CD4-positive, alpha-beta T cell treated with Interleukin-2 at 100 ng/mL for 4 hours (primary cell): ENCODE data around the gene PDXDC1.
"Not testable (repeated sequence)": the region's sequence is repeated elsewhere in the genome, so short reads cannot be mapped to it uniquely, and the experiment has no call there.

ENCODE experiments used
- DNase-seq: peaks from one replicate; pipeline ENCODE4 v3.0.0-alpha.2; 2020; ENCODE audit warnings: low spot score

The PDXDC1 gene

DNA sequence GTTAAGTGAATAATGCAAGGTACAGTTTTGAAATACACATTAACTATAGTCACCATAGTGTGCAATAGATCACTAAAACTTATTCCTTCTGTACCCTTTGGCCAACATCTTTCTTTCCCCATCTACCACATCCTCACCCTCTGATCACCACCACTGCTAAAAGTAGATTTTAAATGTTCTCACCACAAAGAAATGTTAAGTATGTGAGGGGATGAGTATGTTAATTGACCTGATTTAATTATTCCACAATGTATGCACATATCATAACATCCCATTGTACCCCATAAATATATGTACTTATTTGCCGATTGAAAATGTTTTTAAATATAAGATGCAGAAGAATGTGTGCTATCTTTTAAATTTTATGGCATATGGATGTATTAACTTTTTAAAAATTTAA is 188.2 kb downstream of the PDXDC1 start:
- DNase-seq = not testable (repeated sequence)

DNA sequence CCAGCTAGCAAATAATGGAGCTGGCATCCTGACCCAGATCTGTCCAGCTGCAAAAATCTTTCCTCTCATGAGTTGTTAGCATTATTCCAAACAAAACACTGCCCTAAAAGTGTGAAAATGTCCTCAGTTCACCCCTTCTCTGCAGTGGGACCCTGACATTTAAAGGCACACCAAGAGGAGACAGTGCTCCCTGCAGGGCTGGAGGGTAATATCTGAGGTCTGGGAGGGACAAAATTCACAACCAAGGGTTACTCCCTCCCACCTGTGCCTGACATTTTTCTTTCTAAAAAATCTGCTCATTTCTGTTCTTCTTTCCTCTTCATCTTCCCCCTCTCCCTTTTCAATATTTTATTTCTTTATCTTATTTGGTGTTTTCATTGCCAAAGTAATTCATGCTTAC is 191.4 kb downstream of the PDXDC1 start:
- not testable (repeated sequence) for DNase-seq

DNA sequence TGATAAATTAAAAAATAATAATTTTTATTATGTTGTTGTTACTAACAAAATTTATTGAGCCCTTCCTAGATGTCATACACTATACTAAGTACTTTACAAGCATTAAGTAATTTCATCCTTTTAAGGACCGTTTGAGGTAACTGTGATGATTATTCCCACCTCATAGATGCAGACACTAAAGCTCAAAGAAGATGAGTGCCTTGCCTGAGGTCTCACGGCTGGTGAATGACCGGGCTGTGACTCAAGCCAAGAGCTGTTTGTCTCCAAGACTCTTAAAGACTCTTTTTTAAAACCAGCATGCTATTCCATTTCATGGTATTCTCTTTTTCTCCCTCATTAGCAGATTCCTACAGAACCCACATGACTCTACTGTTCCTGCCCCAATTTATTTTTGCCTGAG is 193.5 kb downstream of the PDXDC1 start:
- DNase-seq = not testable (repeated sequence)

- DNase-seq = not testable (repeated sequence)
Observed at GRCh38 chr16:15168953-15169652, 194.3 kb downstream of the PDXDC1 start.

GRCh38 chr16:15179909-15180308 is 205.1 kb downstream of the PDXDC1 start:
- not testable (repeated sequence) for DNase-seq

- DNase-seq = not testable (repeated sequence)
Observed at GRCh38 chr16:15180946-15181345, 206.1 kb downstream of the PDXDC1 start.

- DNase-seq = not testable (repeated sequence)
Observed at GRCh38 chr16:15184000-15184399, 209.2 kb downstream of the PDXDC1 start.
